ENCODE measurements around the gene GANC.

GANC gene

GRCh38 chr15:42375941-42376340, 102.9 kb downstream of the GANC start:
- H4K20me1 ChIP-seq (ENCODE audit: insufficient read depth, low read length) = no peaks in the 10 kb centered on the region
- no peak overlapping the region for H2AFZ ChIP-seq (ENCODE audit: low read depth, low read length)
- H3K4me1 ChIP-seq (ENCODE audit: insufficient read depth, low read length) = no peaks in the 10 kb centered on the region
- H3K27me3 ChIP-seq (ENCODE audit: insufficient read depth, low read length, poor library complexity) = no peaks in the 10 kb centered on the region
- TF ChIP-seq EZH2 (IDR thresholded peaks at IDR 0.05; ENCODE audit: borderline replicate concordance, low read depth, low read length, severe bottlenecking) = no peak
- no peak for TF ChIP-seq CTCF (IDR thresholded peaks at IDR 0.05; ENCODE audit: borderline replicate concordance, extremely low read depth, low read length, poor library complexity, severe bottlenecking)
- DNase-seq (no peak), ATAC-seq (ENCODE audit: insufficient read depth, low read depth) (no peak)
- no peaks in the 10 kb centered on the region for H3K36me3 ChIP-seq (ENCODE audit: insufficient read depth, low read length)
- no peaks in the 10 kb centered on the region for H3K79me2 ChIP-seq (ENCODE audit: insufficient read depth, low read length)
- no peaks in the 10 kb centered on the region for H3K9me3 ChIP-seq (ENCODE audit: insufficient read depth, low read length, severe bottlenecking)
- H3K4me3 ChIP-seq (ENCODE audit: low read depth in 1 of 2, low read length in 2 of 2) = no peak overlapping the region
- no peak overlapping the region for H3K27ac ChIP-seq (ENCODE audit: low read length)
- no peak overlapping the region for H3K9ac ChIP-seq (ENCODE audit: low read depth, low read length)
- H3K4me2 ChIP-seq (ENCODE audit: insufficient read depth, low read length) = no peak overlapping the region

DNA sequence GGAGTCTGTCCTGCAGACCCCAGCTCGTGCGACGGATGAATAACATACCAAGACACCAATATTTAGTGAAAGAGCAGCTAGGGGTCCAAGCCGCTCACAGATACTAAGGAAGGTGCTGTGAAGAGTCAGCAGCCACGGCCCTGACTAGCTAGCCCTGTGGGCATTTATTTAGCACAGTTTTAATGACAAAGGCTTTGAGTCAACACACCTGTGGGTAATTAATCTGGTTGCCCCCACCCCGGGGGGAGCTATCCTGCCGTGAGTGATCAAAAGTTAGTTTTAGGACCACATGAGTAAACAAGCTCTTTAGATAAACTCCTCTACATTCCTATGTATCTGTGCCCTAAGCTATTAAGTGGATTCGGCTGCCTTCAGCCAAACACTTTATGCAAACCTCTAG, 105.0 kb downstream of the GANC start:
- Histone ChIP-seq H4K20me1 (ENCODE audit: insufficient read depth, low read length) (no peaks in the 10 kb centered on the region), H3K4me1 (ENCODE audit: insufficient read depth, low read length) (no peaks in the 10 kb centered on the region), H3K4me3 (ENCODE audit: low read depth in 1 of 2, low read length in 2 of 2) (no peak overlapping the region), H3K9me3 (ENCODE audit: insufficient read depth, low read length, severe bottlenecking) (no peaks in the 10 kb centered on the region), H3K27ac (ENCODE audit: low read length) (no peak overlapping the region), H3K27me3 (ENCODE audit: insufficient read depth, low read length, poor library complexity) (no peaks in the 10 kb centered on the region), H3K4me2 (ENCODE audit: insufficient read depth, low read length) (no peak overlapping the region), H3K9ac (ENCODE audit: low read depth, low read length) (no peak overlapping the region), H3K36me3 (ENCODE audit: insufficient read depth, low read length) (no peaks in the 10 kb centered on the region), H3K79me2 (ENCODE audit: insufficient read depth, low read length) (no peaks in the 10 kb centered on the region), H2AFZ (ENCODE audit: low read depth, low read length) (no peak overlapping the region)
- TF ChIP-seq CTCF (IDR thresholded peaks at IDR 0.05; ENCODE audit: borderline replicate concordance, extremely low read depth, low read length, poor library complexity, severe bottlenecking) (no peak), EZH2 (IDR thresholded peaks at IDR 0.05; ENCODE audit: borderline replicate concordance, low read depth, low read length, severe bottlenecking) (no peak)
- ATAC-seq (ENCODE audit: insufficient read depth, low read depth) = no peak
- DNase-seq = no peak

DNA sequence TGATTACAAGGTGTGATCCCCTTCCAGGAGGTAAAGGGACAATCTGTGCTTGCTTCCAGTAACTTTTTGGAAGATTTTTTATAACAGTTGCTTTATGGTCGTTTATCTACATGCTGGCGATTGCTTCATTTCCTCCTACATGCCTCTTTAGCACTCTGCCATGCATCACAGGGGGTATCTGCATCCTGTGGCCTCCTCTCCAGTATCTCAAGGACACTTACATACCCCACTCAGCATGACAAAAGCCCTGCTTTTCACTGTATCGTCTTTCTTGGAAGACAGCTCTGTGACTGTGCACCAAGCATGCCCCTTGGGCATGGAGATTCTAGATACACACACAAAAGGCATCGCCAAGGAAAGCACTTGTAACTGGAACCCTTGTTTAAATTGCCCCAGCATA, 111.6 kb downstream of the GANC start:
- H2AFZ ChIP-seq (ENCODE audit: low read depth, low read length) = no peak overlapping the region
- no peaks in the 10 kb centered on the region for H3K27me3 ChIP-seq (ENCODE audit: insufficient read depth, low read length, poor library complexity)
- H4K20me1 ChIP-seq (ENCODE audit: insufficient read depth, low read length) = no peaks in the 10 kb centered on the region
- no peaks in the 10 kb centered on the region for H3K4me1 ChIP-seq (ENCODE audit: insufficient read depth, low read length)
- no peak overlapping the region for H3K9ac ChIP-seq (ENCODE audit: low read depth, low read length)
- no peak overlapping the region for H3K27ac ChIP-seq (ENCODE audit: low read length)
- H3K4me3 ChIP-seq (ENCODE audit: low read depth in 1 of 2, low read length in 2 of 2) = no peak overlapping the region
- no peaks in the 10 kb centered on the region for H3K79me2 ChIP-seq (ENCODE audit: insufficient read depth, low read length)
- DNase-seq (no peak), ATAC-seq (ENCODE audit: insufficient read depth, low read depth) (no peak)
- no peaks in the 10 kb centered on the region for H3K36me3 ChIP-seq (ENCODE audit: insufficient read depth, low read length)
- H3K9me3 ChIP-seq (ENCODE audit: insufficient read depth, low read length, severe bottlenecking) = no peaks in the 10 kb centered on the region
- no peak overlapping the region for H3K4me2 ChIP-seq (ENCODE audit: insufficient read depth, low read length)
- TF ChIP-seq EZH2 (IDR thresholded peaks at IDR 0.05; ENCODE audit: borderline replicate concordance, low read depth, low read length, severe bottlenecking) = no peak
- no peak for TF ChIP-seq CTCF (IDR thresholded peaks at IDR 0.05; ENCODE audit: borderline replicate concordance, extremely low read depth, low read length, poor library complexity, severe bottlenecking)

Data from DND-41 (cell line).